ENCODE data around the gene MDFIC. TPM values are rescaled to one million over a fixed set of nuclear protein-coding genes. Genes with fewer than 3 reads are reported as not detected.

The MDFIC gene
- total RNA-seq, 1 donor from 2014 or later = 9.7 TPM

GRCh38 chr7:114976666-114977065, 54.8 kb downstream of the MDFIC start:
- Histone ChIP-seq H3K27me3 (ENCODE audit: control insufficient read depth, insufficient read depth, low read length) (no peaks in the 10 kb centered on the region), H3K36me3 (ENCODE audit: control insufficient read depth, insufficient read depth, low read length) (no peaks in the 10 kb centered on the region), H3K4me3 (ENCODE audit: low read depth, low read length) (no peak overlapping the region)
- no peak for DNase-seq (ENCODE audit: low read depth)
- TF ChIP-seq CTCF (IDR thresholded peaks at IDR 0.05; ENCODE audit: insufficient read depth, low read length, poor library complexity, severe bottlenecking) = no peak

- Histone ChIP-seq H3K27me3 (ENCODE audit: control insufficient read depth, insufficient read depth, low read length) (no peaks in the 10 kb centered on the region), H3K4me3 (ENCODE audit: low read depth, low read length) (no peak overlapping the region), H3K36me3 (ENCODE audit: control insufficient read depth, insufficient read depth, low read length) (no peaks in the 10 kb centered on the region)
- no peak for DNase-seq (ENCODE audit: low read depth)
- no peak for TF ChIP-seq CTCF (IDR thresholded peaks at IDR 0.05; ENCODE audit: insufficient read depth, low read length, poor library complexity, severe bottlenecking)
These were observed 55.4 kb downstream of the MDFIC start for GRCh38 chr7:114977277-114977676.

GRCh38 chr7:114979388-114979787, 57.5 kb downstream of the MDFIC start:
- H3K4me3 ChIP-seq (ENCODE audit: low read depth, low read length) = no peak overlapping the region
- H3K36me3 ChIP-seq (ENCODE audit: control insufficient read depth, insufficient read depth, low read length) = no peaks in the 10 kb centered on the region
- H3K27me3 ChIP-seq (ENCODE audit: control insufficient read depth, insufficient read depth, low read length) = no peaks in the 10 kb centered on the region
- no peak for TF ChIP-seq CTCF (IDR thresholded peaks at IDR 0.05; ENCODE audit: insufficient read depth, low read length, poor library complexity, severe bottlenecking)
- peak; percentile 9 for DNase-seq (ENCODE audit: low read depth)

- TF ChIP-seq CTCF (IDR thresholded peaks at IDR 0.05; ENCODE audit: insufficient read depth, low read length, poor library complexity, severe bottlenecking) = no peak
- no peaks in the 10 kb centered on the region for H3K36me3 ChIP-seq (ENCODE audit: control insufficient read depth, insufficient read depth, low read length)
- no peaks in the 10 kb centered on the region for H3K27me3 ChIP-seq (ENCODE audit: control insufficient read depth, insufficient read depth, low read length)
These were observed 58.1 kb downstream of the MDFIC start for GRCh38 chr7:114979803-114980507.

GRCh38 chr7:114981323-114981722, 59.4 kb downstream of the MDFIC start:
- no peak for TF ChIP-seq CTCF (IDR thresholded peaks at IDR 0.05; ENCODE audit: insufficient read depth, low read length, poor library complexity, severe bottlenecking)
- no peaks in the 10 kb centered on the region for H3K27me3 ChIP-seq (ENCODE audit: control insufficient read depth, insufficient read depth, low read length)
- no peak overlapping the region for H3K4me3 ChIP-seq (ENCODE audit: low read depth, low read length)
- no peak for DNase-seq (ENCODE audit: low read depth)
- H3K36me3 ChIP-seq (ENCODE audit: control insufficient read depth, insufficient read depth, low read length) = no peaks in the 10 kb centered on the region

More at GRCh38 chr7:114979803-114980507, 58.1 kb downstream of the MDFIC start:
- no peak for DNase-seq (ENCODE audit: low read depth)
- H3K4me3 ChIP-seq (ENCODE audit: low read depth, low read length) = no peak overlapping the region
